Hepatocyte (in vitro differentiated cells): ENCODE data around the gene IL1RAPL1. TPM values are rescaled to one million over a fixed set of nuclear protein-coding genes. Genes with fewer than 3 reads are reported as not detected.

Experiments used
- DNase-seq: peaks from one replicate; pipeline ENCODE4 v3.0.0-alpha.2; 2016; ENCODE audit warnings: low spot score
- H2AFZ ChIP-seq: fragments of 200-600 bp; sonication (generic); 2 replicates; pipeline ENCODE4 v1.6.0; 2016; ENCODE audit warnings: antibody characterized with exemption, mild to moderate bottlenecking
- H3K27ac ChIP-seq: fragments of 200-600 bp; sonication (generic); 2 replicates; pipeline ENCODE4 v1.5.1; 2016; ENCODE audit warnings: mild to moderate bottlenecking
- H3K27me3 ChIP-seq: fragments of 200-600 bp; sonication (generic); 2 replicates; pipeline ENCODE4 v1.6.1; 2016
- H3K36me3 ChIP-seq: fragments of 200-600 bp; sonication (generic); replicated peaks from 2 replicates; pipeline ENCODE4 v1.5.1; 2016; ENCODE audit warnings: low read depth; ENCODE audit not compliant: insufficient read depth
- H3K4me1 ChIP-seq: fragments of 200-600 bp; sonication (generic); 2 replicates; pipeline ENCODE4 v1.5.1; 2016; ENCODE audit warnings: mild to moderate bottlenecking, moderate library complexity; ENCODE audit not compliant: insufficient read depth
- H3K4me2 ChIP-seq: fragments of 200-600 bp; sonication (generic); 2 replicates; pipeline ENCODE4 v1.6.0; 2016
- H3K4me3 ChIP-seq: fragments of 200-600 bp; sonication (generic); 2 replicates; pipeline ENCODE4 v1.5.1; 2016; ENCODE audit warnings: mild to moderate bottlenecking
- H3K79me2 ChIP-seq: fragments of 200-600 bp; sonication (generic); 2 replicates; pipeline ENCODE4 v1.6.0; 2017; ENCODE audit warnings: mild to moderate bottlenecking
- H3K9me2 ChIP-seq: fragments of 200-600 bp; sonication (generic); replicated peaks from 2 replicates; pipeline ENCODE4 v1.6.0; 2017; ENCODE audit warnings: mild to moderate bottlenecking; ENCODE audit not compliant: insufficient read depth
- H3K9me3 ChIP-seq: fragments of 200-600 bp; sonication (generic); 2 replicates; pipeline ENCODE4 v1.5.1; 2016; ENCODE audit warnings: low read depth, mild to moderate bottlenecking
- H4K20me1 ChIP-seq: fragments of 200-600 bp; sonication (generic); 2 replicates; pipeline ENCODE4 v1.6.0; 2016; ENCODE audit warnings: mild to moderate bottlenecking; ENCODE audit not compliant: insufficient read depth, poor library complexity, severe bottlenecking
- CTCF ChIP-seq: fragments of 200-600 bp; sonication (generic); IDR thresholded peaks from 2 replicates; pipeline ENCODE4 v1.5.1; 2016; ENCODE audit warnings: antibody characterized with exemption, mild to moderate bottlenecking; ENCODE audit not compliant: poor library complexity
- EZH2 ChIP-seq: fragments of 200-600 bp; sonication (generic); IDR thresholded peaks from 2 replicates; pipeline ENCODE4 v1.6.1; 2016; ENCODE audit warnings: antibody characterized with exemption, mild to moderate bottlenecking, borderline replicate concordance
- EZH2phosphoT487 ChIP-seq: fragments of 200-600 bp; sonication (generic); IDR thresholded peaks from one replicate; pipeline ENCODE4 v1.6.1; 2018; ENCODE audit warnings: antibody characterized with exemption, mild to moderate bottlenecking, low read depth, moderate library complexity; ENCODE audit not compliant: unreplicated experiment, severe bottlenecking
- WGBS: methylation state at CpG from one replicate; pipeline ENCODE4 v1.1.6; 2016; ENCODE audit warnings: low lambda C conversion rate; ENCODE audit errors: missing lambda C conversion rate; 5-methylcytosine and 5-hydroxymethylcytosine counted together
- polyA plus RNA-seq: library from polyadenylated mRNA; unstranded; fragments of >200 nt; fragmentation: Nextera tagmentation; extraction: Ambion mirVana; gene quantifications from 2 replicates; pipeline ENCODE4 v1.2.1, GENCODE V29; 2016
- total RNA-seq: library from RNA; depleted of rRNA; stranded (reverse); fragments of >200 nt; gene quantifications from 2 replicates; pipeline ENCODE4 v1.2.3, GENCODE V29; 2014

IL1RAPL1 gene
- total and polyA plus RNA-seq, 2 experiments from 2014 or later: 0.89 to 2.7 TPM

GRCh38 chrX:29275928-29276327 lies 688.7 kb downstream of the IL1RAPL1 start:
- H4K20me1 ChIP-seq: no peaks in the 10 kb centered on the region
- no peak for TF ChIP-seq EZH2
- no peak for TF ChIP-seq CTCF
- TF ChIP-seq EZH2phosphoT487: no peak
- H3K4me3 ChIP-seq: no peak overlapping the region
- no peaks in the 10 kb centered on the region for H3K9me3 ChIP-seq
- H3K27ac ChIP-seq: no peak overlapping the region
- H3K4me1 ChIP-seq: no peaks in the 10 kb centered on the region
- no peak overlapping the region for H2AFZ ChIP-seq
- no peak overlapping the region for H3K4me2 ChIP-seq
- no peaks in the 10 kb centered on the region for H3K79me2 ChIP-seq
- no peak for DNase-seq
- H3K9me2 ChIP-seq: no peaks in the 10 kb centered on the region
- no peaks in the 10 kb centered on the region for H3K36me3 ChIP-seq
- H3K27me3 ChIP-seq: no peaks in the 10 kb centered on the region

- Histone ChIP-seq H3K9me2 (no peaks in the 10 kb centered on the region), H3K4me1 (no peaks in the 10 kb centered on the region), H3K9me3 (no peaks in the 10 kb centered on the region), H2AFZ (no peak overlapping the region), H3K36me3 (no peaks in the 10 kb centered on the region), H4K20me1 (no peaks in the 10 kb centered on the region), H3K79me2 (no peaks in the 10 kb centered on the region), H3K4me2 (no peak overlapping the region), H3K27me3 (no peaks in the 10 kb centered on the region), H3K4me3 (no peak overlapping the region), H3K27ac (no peak overlapping the region)
- TF ChIP-seq EZH2phosphoT487: no peak
- TF ChIP-seq EZH2: no peak
- 74% methylated on average over 2 of the region's 2 CpGs for WGBS
- DNase-seq: no peak
Observed at GRCh38 chrX:29281078-29281742, 694.0 kb downstream of the IL1RAPL1 start.

- H2AFZ ChIP-seq: no peak overlapping the region
- H4K20me1 ChIP-seq: no peaks in the 10 kb centered on the region
- 85% methylated on average over 2 of the region's 2 CpGs for WGBS
- no peak overlapping the region for H3K27ac ChIP-seq
- H3K79me2 ChIP-seq: no peaks in the 10 kb centered on the region
- no peaks in the 10 kb centered on the region for H3K27me3 ChIP-seq
- H3K4me2 ChIP-seq: no peak overlapping the region
- TF ChIP-seq EZH2phosphoT487 (no peak), CTCF (no peak)
- no peak overlapping the region for H3K4me3 ChIP-seq
- DNase-seq: no peak
- H3K9me2 ChIP-seq: no peaks in the 10 kb centered on the region
- no peaks in the 10 kb centered on the region for H3K36me3 ChIP-seq
- no peaks in the 10 kb centered on the region for H3K4me1 ChIP-seq
- H3K9me3 ChIP-seq: no peaks in the 10 kb centered on the region
Observed at GRCh38 chrX:29285664-29286063, 698.4 kb downstream of the IL1RAPL1 start.

- TF ChIP-seq EZH2 (no peak), EZH2phosphoT487 (no peak), CTCF (no peak)
- no peaks in the 10 kb centered on the region for H4K20me1 ChIP-seq
- H3K9me3 ChIP-seq: no peaks in the 10 kb centered on the region
- no peak for DNase-seq
- no peaks in the 10 kb centered on the region for H3K4me1 ChIP-seq
- H3K79me2 ChIP-seq: no peaks in the 10 kb centered on the region
- no peak overlapping the region for H2AFZ ChIP-seq
- no peaks in the 10 kb centered on the region for H3K27me3 ChIP-seq
- WGBS: 58% methylated on average over 1 of the region's 1 CpG
- H3K27ac ChIP-seq: no peak overlapping the region
- H3K4me3 ChIP-seq: no peak overlapping the region
- H3K36me3 ChIP-seq: no peaks in the 10 kb centered on the region
- no peak overlapping the region for H3K4me2 ChIP-seq
- H3K9me2 ChIP-seq: no peaks in the 10 kb centered on the region
Observed at GRCh38 chrX:29295987-29296680, 708.9 kb downstream of the IL1RAPL1 start.
